H1 (cell line): ENCODE data around the gene DAAM1. TPM values are rescaled to one million over a fixed set of nuclear protein-coding genes. Genes with fewer than 3 reads are reported as not detected.

ENCODE experiments used
- CTCF ChIA-PET: fragments of 300-600 bp; sonication (Branson Sonifier 250); formaldehyde crosslinking; loops from one replicate; lab custom pipeline; 2021; ENCODE audit not compliant: partially characterized antibody; lab: Charles Lee
- POLR2A ChIA-PET: fragments of 300-600 bp; sonication (Branson Sonifier 250); formaldehyde crosslinking; loops from one replicate; lab custom pipeline; 2021; ENCODE audit warnings: inconsistent platforms; ENCODE audit not compliant: partially characterized antibody; lab: Charles Lee
- DNase-seq, 2 experiments: peaks; one replicate each; pipeline versions ENCODE4 v3.0.0 to v3.0.0-alpha.2; 2010 to 2022; ENCODE audit warnings: low spot score in 2 of 2, low read depth in 1 of 2, mixed read lengths in 1 of 2
- FAIRE-seq: peaks from 2 replicates; lab custom pipeline; 2011; peaks lifted over from hg19 to GRCh38; lab: Jason Lieb, UNC
- H2AFZ ChIP-seq: 2 replicates; pipeline ENCODE4 v1.8.1; 2012; ENCODE audit warnings: low read length, inconsistent platforms
- H2AK5ac ChIP-seq: 2 replicates; pipeline ENCODE4 v1.6.1; 2013; ENCODE audit warnings: low read depth, low read length
- H2BK120ac ChIP-seq: replicated peaks from 2 replicates; pipeline ENCODE3; 2013; ENCODE audit warnings: low read depth, low read length, inconsistent platforms
- H2BK12ac ChIP-seq: 2 replicates; pipeline ENCODE4 v1.6.1; 2013; ENCODE audit warnings: low read depth, low read length
- H2BK15ac ChIP-seq: 2 replicates; pipeline ENCODE4 v1.6.1; 2013; ENCODE audit warnings: low read length
- H2BK20ac ChIP-seq: 2 replicates; pipeline ENCODE4 v1.6.1; 2013; ENCODE audit warnings: low read length
- H2BK5ac ChIP-seq: 2 replicates; pipeline ENCODE4 v1.6.1; 2013; ENCODE audit warnings: low read depth, low read length
- H3K14ac ChIP-seq: 2 replicates; pipeline ENCODE4 v1.6.1; 2013; ENCODE audit warnings: inconsistent platforms; ENCODE audit not compliant: insufficient read length
- H3K18ac ChIP-seq: 2 replicates; pipeline ENCODE4 v1.6.1; 2013; ENCODE audit warnings: low read length; ENCODE audit errors: extremely low read depth
- H3K23ac ChIP-seq: 2 replicates; pipeline ENCODE4 v1.6.1; 2013; ENCODE audit warnings: inconsistent platforms; ENCODE audit not compliant: insufficient read length
- H3K23me2 ChIP-seq: 2 replicates; pipeline ENCODE4 v1.6.1; 2013; ENCODE audit warnings: low read depth, low read length
- H3K27ac ChIP-seq: 2 replicates; pipeline ENCODE4 v1.6.1; 2011; ENCODE audit warnings: low read depth, low read length, inconsistent platforms
- H3K27me3 ChIP-seq, 4 experiments: replicated peaks in 1 of 4; 1 replicate in 1 of 4; 2 replicates in 3 of 4; pipeline versions ENCODE4 v1.6.1 to v1.8.1; 2011 to 2013; ENCODE audit warnings: low read length in 3 of 4, mild to moderate bottlenecking in 3 of 4, inconsistent platforms in 2 of 4, mixed read lengths in 2 of 4, moderate library complexity in 1 of 4; ENCODE audit not compliant: control insufficient read depth in 3 of 4, insufficient read depth in 3 of 4; ENCODE audit errors: extremely low read depth in 1 of 4
- H3K36me3 ChIP-seq, 4 experiments: 2 replicates each; pipeline versions ENCODE4 v1.6.1 to v1.8.1; 2011 to 2013; ENCODE audit warnings: mild to moderate bottlenecking in 4 of 4, low read length in 3 of 4, moderate library complexity in 2 of 4, control low read depth in 1 of 4, inconsistent platforms in 1 of 4; ENCODE audit not compliant: insufficient read depth in 4 of 4, control insufficient read depth in 2 of 4
- H3K4ac ChIP-seq: replicated peaks from 2 replicates; pipeline ENCODE3; 2013; ENCODE audit warnings: low read length, low read depth, mixed read lengths, inconsistent platforms; ENCODE audit not compliant: insufficient read length
- H3K4me1 ChIP-seq, 4 experiments: replicated peaks in 1 of 4; 1 replicate in 1 of 4; 2 replicates in 3 of 4; pipeline versions ENCODE4 v1.6.1 to v1.8.1; 2011 to 2013; ENCODE audit warnings: low read length in 3 of 4, inconsistent platforms in 2 of 4, mixed read lengths in 1 of 4; ENCODE audit not compliant: insufficient read depth in 4 of 4, control insufficient read depth in 3 of 4
- H3K4me2 ChIP-seq, 2 experiments: 2 replicates each; pipeline versions ENCODE4 v1.6.1 to v1.8.1; 2011 to 2013; ENCODE audit warnings: low read depth in 2 of 2, low read length in 2 of 2, control low read depth in 1 of 2, inconsistent platforms in 1 of 2, mild to moderate bottlenecking in 1 of 2; ENCODE audit not compliant: insufficient read depth in 1 of 2
- H3K4me3 ChIP-seq, 4 experiments: fragments of 200-600, 300-600 bp in 1 of 4; sonication (generic), shearing (Covaris generic), sonication (Bioruptor Twin) in 1 of 4; 2 replicates each; pipeline versions ENCODE4 v1.5.1 to v1.8.1; 2011 to 2016; ENCODE audit warnings: low read length in 4 of 4, low read depth in 3 of 4, control low read depth in 2 of 4, inconsistent platforms in 2 of 4, mild to moderate bottlenecking in 2 of 4, mixed read lengths in 1 of 4, moderate library complexity in 1 of 4; ENCODE audit not compliant: insufficient read depth in 2 of 4; ENCODE audit errors: extremely low read depth in 1 of 4
- H3K56ac ChIP-seq: replicated peaks from 2 replicates; pipeline ENCODE3; 2013; ENCODE audit warnings: low read depth, mild to moderate bottlenecking, mixed read lengths, low read length, inconsistent platforms; ENCODE audit not compliant: insufficient read length
- H3K79me1 ChIP-seq: 2 replicates; pipeline ENCODE4 v1.6.1; 2013; ENCODE audit warnings: low read depth, low read length, control low read depth
- H3K79me2 ChIP-seq, 2 experiments: 2 replicates each; pipeline versions ENCODE4 v1.6.1 to v1.8.1; 2012 to 2013; ENCODE audit warnings: low read length in 2 of 2, mild to moderate bottlenecking in 2 of 2, inconsistent platforms in 1 of 2; ENCODE audit not compliant: insufficient read depth in 2 of 2, control insufficient read depth in 1 of 2
- H3K9ac ChIP-seq, 4 experiments: replicated peaks in 1 of 4; 1 replicate in 1 of 4; 2 replicates in 3 of 4; pipeline versions ENCODE4 v1.6.1 to v1.8.1; 2011 to 2013; ENCODE audit warnings: low read depth in 3 of 4, low read length in 3 of 4, control low read depth in 2 of 4, mild to moderate bottlenecking in 2 of 4, moderate library complexity in 2 of 4, inconsistent platforms in 1 of 4; ENCODE audit errors: extremely low read depth in 1 of 4
- H3K9me3 ChIP-seq, 2 experiments: 2 replicates each; pipeline versions ENCODE4 v1.6.1 to v1.8.1; 2012 to 2013; ENCODE audit warnings: mild to moderate bottlenecking in 2 of 2, moderate library complexity in 2 of 2, control low read depth in 1 of 2, inconsistent platforms in 1 of 2, low read depth in 1 of 2, low read length in 1 of 2, mixed read lengths in 1 of 2; ENCODE audit not compliant: insufficient read depth in 2 of 2
- H4K20me1 ChIP-seq, 2 experiments: replicated peaks in 1 of 2; 2 replicates each; pipeline versions ENCODE3 to v1.8.1; 2011 to 2013; ENCODE audit warnings: inconsistent platforms in 2 of 2, low read length in 2 of 2, mild to moderate bottlenecking in 1 of 2; ENCODE audit not compliant: insufficient read depth in 2 of 2, control insufficient read depth in 1 of 2
- H4K5ac ChIP-seq: 2 replicates; pipeline ENCODE4 v1.6.1; 2013; ENCODE audit warnings: low read length, low read depth, mixed read lengths, inconsistent platforms; ENCODE audit not compliant: insufficient read length
- H4K8ac ChIP-seq: 2 replicates; pipeline ENCODE4 v1.8.0; 2013; ENCODE audit warnings: mild to moderate bottlenecking, moderate library complexity, low read length, inconsistent platforms; ENCODE audit not compliant: insufficient read depth; ENCODE audit errors: extremely low read depth
- H4K91ac ChIP-seq: replicated peaks from 2 replicates; pipeline ENCODE3; 2013; ENCODE audit warnings: low read length, mixed read lengths, inconsistent platforms; ENCODE audit not compliant: insufficient read length
- BRCA1 ChIP-seq: IDR thresholded peaks from 2 replicates; pipeline ENCODE4 v1.6.1; 2012; ENCODE audit warnings: low read depth, low read length, improper control_type of control experiment
- CREB1 ChIP-seq: IDR thresholded peaks from 2 replicates; pipeline ENCODE4 v1.6.1; 2012; ENCODE audit warnings: inconsistent platforms
- JUND ChIP-seq: IDR thresholded peaks from 2 replicates; pipeline ENCODE4 v1.6.1; 2011; ENCODE audit warnings: mild to moderate bottlenecking, improper control_type of control experiment, low read length
- NRF1 ChIP-seq: IDR thresholded peaks from 2 replicates; pipeline ENCODE4 v1.6.1; 2011; ENCODE audit warnings: mild to moderate bottlenecking, low read depth, low read length, improper control_type of control experiment
- RFX5 ChIP-seq: IDR thresholded peaks from 2 replicates; pipeline ENCODE4 v1.6.1; 2011; ENCODE audit warnings: low read depth, low read length, improper control_type of control experiment, borderline replicate concordance
- SIX5 ChIP-seq: IDR thresholded peaks from 2 replicates; pipeline ENCODE4 v1.6.1; 2011; ENCODE audit warnings: mild to moderate bottlenecking, low read depth, low read length
- WGBS, 2 experiments: shearing (Covaris generic) in 1 of 2; methylation state at CpG; one replicate each; pipeline versions ENCODE4 v1.1.6 to v1.1.7; 2013 to 2015; ENCODE audit warnings: low lambda C conversion rate in 2 of 2, mixed read lengths in 2 of 2, inconsistent platforms in 1 of 2, low coverage in 1 of 2, missing lambda C conversion rate in 1 of 2; ENCODE audit not compliant: insufficient replicate concordance in 2 of 2, insufficient coverage in 1 of 2, insufficient read length in 1 of 2; ENCODE audit errors: extremely low coverage in 1 of 2, missing lambda C conversion rate in 1 of 2; 5-methylcytosine and 5-hydroxymethylcytosine counted together
- polyA plus RNA-seq, 7 experiments: library from polyadenylated mRNA; depleted of rRNA in 3 of 7; stranded (reverse) in 5 of 7; unstranded in 2 of 7; fragments of >200 nt in 5 of 7; fragments of 200-250 nt in 2 of 7; gene quantifications; 1 replicate in 5 of 7; 2 replicates in 1 of 7; 4 replicates in 1 of 7; pipeline versions ENCODE4 v1.2.1 to v1.2.3, GENCODE V29; 2011 to 2013; ENCODE audit warnings: missing spikeins in 2 of 7, mixed read lengths in 2 of 7
- total RNA-seq: library from RNA; stranded (reverse); fragmentation: NEBNext Ultra II Directional; extraction: Animal tissue kit (Norgen Biotek cat#: 25700); gene quantifications from 2 replicates; pipeline ENCODE4 v1.2.1, GENCODE V29; 2021
- TF ChIP-seq, protein P1 (sequence below): IDR thresholded peaks from 2 replicates; pipeline ENCODE4 v1.6.1; 2012; ENCODE audit warnings: inconsistent platforms

The DAAM1 gene
- total and polyA plus RNA-seq, 2 of the 8 experiments (the other 6 are each of a cell fraction or from before 2014, with no cell fraction given) = 5.0 to 44.9 TPM

DNA sequence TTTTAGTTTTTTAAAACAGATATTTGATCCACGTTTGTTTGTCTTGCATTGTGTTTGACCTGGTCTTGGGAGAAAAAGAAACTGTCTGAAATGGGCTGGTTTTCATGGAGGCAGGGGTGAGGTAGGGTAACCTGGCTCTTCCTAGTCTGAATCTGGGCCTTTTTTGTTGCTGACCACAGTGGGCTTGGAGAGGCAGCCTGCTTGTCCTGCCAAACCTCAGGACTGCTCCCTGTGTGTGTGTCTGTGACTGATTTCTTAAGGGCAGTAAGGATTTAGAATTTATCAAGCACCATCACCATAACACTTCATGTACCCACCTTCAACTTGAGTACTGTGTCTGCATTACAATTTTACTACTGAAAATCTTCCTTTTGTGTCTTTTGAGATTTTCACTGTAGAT lies 28.5 kb downstream of the DAAM1 start:
- TF ChIP-seq JUND = no peak
- no peak for TF ChIP-seq NRF1
- TF ChIP-seq CREB1 = no peak
- no peak for TF ChIP-seq BRCA1
- TF ChIP-seq, protein P1, sequence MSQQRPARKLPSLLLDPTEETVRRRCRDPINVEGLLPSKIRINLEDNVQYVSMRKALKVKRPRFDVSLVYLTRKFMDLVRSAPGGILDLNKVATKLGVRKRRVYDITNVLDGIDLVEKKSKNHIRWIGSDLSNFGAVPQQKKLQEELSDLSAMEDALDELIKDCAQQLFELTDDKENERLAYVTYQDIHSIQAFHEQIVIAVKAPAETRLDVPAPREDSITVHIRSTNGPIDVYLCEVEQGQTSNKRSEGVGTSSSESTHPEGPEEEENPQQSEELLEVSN = no peak
- TF ChIP-seq SIX5 = no peak
- TF ChIP-seq RFX5 = no peak
- H3K23ac ChIP-seq = no peak overlapping the region
- no peak overlapping the region for H3K4ac ChIP-seq
- FAIRE-seq (no peak), DNase-seq (no peak)
- no peak overlapping the region for H3K4me2 ChIP-seq
- H2BK15ac ChIP-seq = no peak overlapping the region
- ChIA-PET POLR2A (interaction anchor here (1.8 kb wide), 1 partner anchor 13 kb away, joined by 3 read pairs; no protein-coding TSS in a partner anchor), CTCF (no interaction called here)
- peaks cover 0 to 31% of the 10 kb centered on the region in 2 experiments; a peak in 2 of 4 replicates for H3K79me2 ChIP-seq
- H4K5ac ChIP-seq = no peak overlapping the region
- H3K18ac ChIP-seq = no peak overlapping the region
- H4K8ac ChIP-seq = no peak overlapping the region
- no peak overlapping the region for H2BK120ac ChIP-seq
- no peaks in the 10 kb centered on the region for H3K23me2 ChIP-seq
- H3K9ac ChIP-seq = no peak overlapping the region; a peak in 1 of 7 replicates
- H3K14ac ChIP-seq = no peak overlapping the region
- no peak overlapping the region for H3K4me3 ChIP-seq
- H2BK12ac ChIP-seq = no peak overlapping the region
- no peaks in the 10 kb centered on the region for H3K27me3 ChIP-seq
- no peak overlapping the region for H2BK5ac ChIP-seq
- H3K79me1 ChIP-seq = peaks cover 5% of the 10 kb centered on the region
- WGBS, 2 experiments = 94% methylated on average over 1 of the region's 1 CpG; no CpG with 5 or more reads in 1 of the 2 experiments
- no peak overlapping the region for H3K56ac ChIP-seq
- H2AFZ ChIP-seq = no peak overlapping the region
- H3K9me3 ChIP-seq = no peaks in the 10 kb centered on the region
- no peak overlapping the region for H2AK5ac ChIP-seq
- no peak overlapping the region for H4K91ac ChIP-seq
- peaks cover 0 to 15% (median 13%) of the 10 kb centered on the region in 4 experiments; a peak in 3 of 7 replicates for H3K4me1 ChIP-seq
- no peak overlapping the region for H3K27ac ChIP-seq
- no peak overlapping the region for H2BK20ac ChIP-seq
- no peaks in the 10 kb centered on the region for H3K36me3 ChIP-seq
- H4K20me1 ChIP-seq = no peaks in the 10 kb centered on the region
